Glomerular visceral epithelial cell (primary cell): ENCODE data around the gene CSAD.
"Not testable (repeated sequence)": the region's sequence is repeated elsewhere in the genome, so short reads cannot be mapped to it uniquely, and the experiment has no call there.

Experiments
- DNase-seq: peaks from one replicate; pipeline ENCODE4 v3.0.0-alpha.2; 2016; ENCODE audit errors: extremely low spot score

CSAD gene

GRCh38 chr12:53218551-53219291, 38.0 kb upstream of the CSAD start:
- DNase-seq, result no peak

- no peak for DNase-seq
These were observed 37.2 kb upstream of the CSAD start for GRCh38 chr12:53217931-53218307.

GRCh38 chr12:53217051-53217930, 36.6 kb upstream of the CSAD start:
- DNase-seq, result no peak

GRCh38 chr12:53215497-53215896, 34.8 kb upstream of the CSAD start:
- no peak for DNase-seq

- no peak for DNase-seq
These were observed 34.1 kb upstream of the CSAD start for GRCh38 chr12:53214687-53215455.

GRCh38 chr12:53214221-53214620, 33.5 kb upstream of the CSAD start:
- no peak for DNase-seq

GRCh38 chr12:53213348-53213747, 32.6 kb upstream of the CSAD start:
- peak; percentile 77 for DNase-seq

GRCh38 chr12:53212931-53213330, 32.2 kb upstream of the CSAD start:
- DNase-seq, result no peak

- DNase-seq, result no peak
These were observed 31.0 kb upstream of the CSAD start for GRCh38 chr12:53211476-53212381.

GRCh38 chr12:53210843-53211242, 30.1 kb upstream of the CSAD start:
- DNase-seq, result no peak

GRCh38 chr12:53208877-53209463, 28.2 kb upstream of the CSAD start:
- DNase-seq, result no peak

- no peak for DNase-seq
These were observed 27.7 kb upstream of the CSAD start for GRCh38 chr12:53208435-53208834.

GRCh38 chr12:53207042-53207441, 26.3 kb upstream of the CSAD start, which contains the start of gene ITGB7:
TSS of gene ITGB7 (minus strand) at chr12:53207251. CDS start at chr12:53200443, 6,808 bp downstream.
- DNase-seq, result no peak

GRCh38 chr12:53205747-53206419, 25.2 kb upstream of the CSAD start:
- DNase-seq, result peak; percentile 79

- DNase-seq, result no peak
These were observed 23.6 kb upstream of the CSAD start for GRCh38 chr12:53204351-53204750.

GRCh38 chr12:53202316-53202715, 21.6 kb upstream of the CSAD start:
- not testable (repeated sequence) for DNase-seq

- no peak for DNase-seq
These were observed 20.9 kb upstream of the CSAD start for GRCh38 chr12:53201639-53202038.

- DNase-seq, result peak; percentile 38
These were observed 20.4 kb upstream of the CSAD start for GRCh38 chr12:53201177-53201541.

GRCh38 chr12:53200458-53201176, 19.9 kb upstream of the CSAD start:
- peak; percentile 26 for DNase-seq

- DNase-seq, result no peak
These were observed 19.4 kb upstream of the CSAD start for GRCh38 chr12:53200107-53200457.
